H1 (cell line): Measurements from ENCODE around the gene SRM. TPM values are rescaled to one million over a fixed set of nuclear protein-coding genes. Genes with fewer than 3 reads are reported as not detected.

Experiments used
- CTCF ChIA-PET: fragments of 300-600 bp; sonication (Branson Sonifier 250); formaldehyde crosslinking; loops from one replicate; lab custom pipeline; 2021; ENCODE audit not compliant: partially characterized antibody; lab: Charles Lee
- POLR2A ChIA-PET: fragments of 300-600 bp; sonication (Branson Sonifier 250); formaldehyde crosslinking; loops from one replicate; lab custom pipeline; 2021; ENCODE audit warnings: inconsistent platforms; ENCODE audit not compliant: partially characterized antibody; lab: Charles Lee
- DNase-seq, 2 experiments: peaks; one replicate each; pipeline versions ENCODE4 v3.0.0 to v3.0.0-alpha.2; 2010 to 2022; ENCODE audit warnings: low spot score in 2 of 2, low read depth in 1 of 2, mixed read lengths in 1 of 2
- FAIRE-seq: peaks from 2 replicates; lab custom pipeline; 2011; peaks lifted over from hg19 to GRCh38; lab: Jason Lieb, UNC
- H2AFZ ChIP-seq: 2 replicates; pipeline ENCODE4 v1.8.1; 2012; ENCODE audit warnings: low read length, inconsistent platforms
- H2AK5ac ChIP-seq: 2 replicates; pipeline ENCODE4 v1.6.1; 2013; ENCODE audit warnings: low read depth, low read length
- H2BK120ac ChIP-seq: replicated peaks from 2 replicates; pipeline ENCODE3; 2013; ENCODE audit warnings: low read depth, low read length, inconsistent platforms
- H2BK12ac ChIP-seq: 2 replicates; pipeline ENCODE4 v1.6.1; 2013; ENCODE audit warnings: low read depth, low read length
- H2BK15ac ChIP-seq: 2 replicates; pipeline ENCODE4 v1.6.1; 2013; ENCODE audit warnings: low read length
- H2BK20ac ChIP-seq: 2 replicates; pipeline ENCODE4 v1.6.1; 2013; ENCODE audit warnings: low read length
- H2BK5ac ChIP-seq: 2 replicates; pipeline ENCODE4 v1.6.1; 2013; ENCODE audit warnings: low read depth, low read length
- H3K14ac ChIP-seq: 2 replicates; pipeline ENCODE4 v1.6.1; 2013; ENCODE audit warnings: inconsistent platforms; ENCODE audit not compliant: insufficient read length
- H3K18ac ChIP-seq: 2 replicates; pipeline ENCODE4 v1.6.1; 2013; ENCODE audit warnings: low read length; ENCODE audit errors: extremely low read depth
- H3K23ac ChIP-seq: 2 replicates; pipeline ENCODE4 v1.6.1; 2013; ENCODE audit warnings: inconsistent platforms; ENCODE audit not compliant: insufficient read length
- H3K23me2 ChIP-seq: 2 replicates; pipeline ENCODE4 v1.6.1; 2013; ENCODE audit warnings: low read depth, low read length
- H3K27ac ChIP-seq: 2 replicates; pipeline ENCODE4 v1.6.1; 2011; ENCODE audit warnings: low read depth, low read length, inconsistent platforms
- H3K27me3 ChIP-seq, 4 experiments: replicated peaks in 1 of 4; 1 replicate in 1 of 4; 2 replicates in 3 of 4; pipeline versions ENCODE4 v1.6.1 to v1.8.1; 2011 to 2013; ENCODE audit warnings: low read length in 3 of 4, mild to moderate bottlenecking in 3 of 4, inconsistent platforms in 2 of 4, mixed read lengths in 2 of 4, moderate library complexity in 1 of 4; ENCODE audit not compliant: control insufficient read depth in 3 of 4, insufficient read depth in 3 of 4; ENCODE audit errors: extremely low read depth in 1 of 4
- H3K36me3 ChIP-seq, 4 experiments: 2 replicates each; pipeline versions ENCODE4 v1.6.1 to v1.8.1; 2011 to 2013; ENCODE audit warnings: mild to moderate bottlenecking in 4 of 4, low read length in 3 of 4, moderate library complexity in 2 of 4, control low read depth in 1 of 4, inconsistent platforms in 1 of 4; ENCODE audit not compliant: insufficient read depth in 4 of 4, control insufficient read depth in 2 of 4
- H3K4ac ChIP-seq: replicated peaks from 2 replicates; pipeline ENCODE3; 2013; ENCODE audit warnings: low read length, low read depth, mixed read lengths, inconsistent platforms; ENCODE audit not compliant: insufficient read length
- H3K4me1 ChIP-seq, 4 experiments: replicated peaks in 1 of 4; 1 replicate in 1 of 4; 2 replicates in 3 of 4; pipeline versions ENCODE4 v1.6.1 to v1.8.1; 2011 to 2013; ENCODE audit warnings: low read length in 3 of 4, inconsistent platforms in 2 of 4, mixed read lengths in 1 of 4; ENCODE audit not compliant: insufficient read depth in 4 of 4, control insufficient read depth in 3 of 4
- H3K4me2 ChIP-seq, 2 experiments: 2 replicates each; pipeline versions ENCODE4 v1.6.1 to v1.8.1; 2011 to 2013; ENCODE audit warnings: low read depth in 2 of 2, low read length in 2 of 2, control low read depth in 1 of 2, inconsistent platforms in 1 of 2, mild to moderate bottlenecking in 1 of 2; ENCODE audit not compliant: insufficient read depth in 1 of 2
- H3K4me3 ChIP-seq, 4 experiments: fragments of 200-600, 300-600 bp in 1 of 4; sonication (generic), shearing (Covaris generic), sonication (Bioruptor Twin) in 1 of 4; 2 replicates each; pipeline versions ENCODE4 v1.5.1 to v1.8.1; 2011 to 2016; ENCODE audit warnings: low read length in 4 of 4, low read depth in 3 of 4, control low read depth in 2 of 4, inconsistent platforms in 2 of 4, mild to moderate bottlenecking in 2 of 4, mixed read lengths in 1 of 4, moderate library complexity in 1 of 4; ENCODE audit not compliant: insufficient read depth in 2 of 4; ENCODE audit errors: extremely low read depth in 1 of 4
- H3K56ac ChIP-seq: replicated peaks from 2 replicates; pipeline ENCODE3; 2013; ENCODE audit warnings: low read depth, mild to moderate bottlenecking, mixed read lengths, low read length, inconsistent platforms; ENCODE audit not compliant: insufficient read length
- H3K79me1 ChIP-seq: 2 replicates; pipeline ENCODE4 v1.6.1; 2013; ENCODE audit warnings: low read depth, low read length, control low read depth
- H3K79me2 ChIP-seq, 2 experiments: 2 replicates each; pipeline versions ENCODE4 v1.6.1 to v1.8.1; 2012 to 2013; ENCODE audit warnings: low read length in 2 of 2, mild to moderate bottlenecking in 2 of 2, inconsistent platforms in 1 of 2; ENCODE audit not compliant: insufficient read depth in 2 of 2, control insufficient read depth in 1 of 2
- H3K9ac ChIP-seq, 4 experiments: replicated peaks in 1 of 4; 1 replicate in 1 of 4; 2 replicates in 3 of 4; pipeline versions ENCODE4 v1.6.1 to v1.8.1; 2011 to 2013; ENCODE audit warnings: low read depth in 3 of 4, low read length in 3 of 4, control low read depth in 2 of 4, mild to moderate bottlenecking in 2 of 4, moderate library complexity in 2 of 4, inconsistent platforms in 1 of 4; ENCODE audit errors: extremely low read depth in 1 of 4
- H3K9me3 ChIP-seq, 2 experiments: 2 replicates each; pipeline versions ENCODE4 v1.6.1 to v1.8.1; 2012 to 2013; ENCODE audit warnings: mild to moderate bottlenecking in 2 of 2, moderate library complexity in 2 of 2, control low read depth in 1 of 2, inconsistent platforms in 1 of 2, low read depth in 1 of 2, low read length in 1 of 2, mixed read lengths in 1 of 2; ENCODE audit not compliant: insufficient read depth in 2 of 2
- H4K20me1 ChIP-seq, 2 experiments: replicated peaks in 1 of 2; 2 replicates each; pipeline versions ENCODE3 to v1.8.1; 2011 to 2013; ENCODE audit warnings: inconsistent platforms in 2 of 2, low read length in 2 of 2, mild to moderate bottlenecking in 1 of 2; ENCODE audit not compliant: insufficient read depth in 2 of 2, control insufficient read depth in 1 of 2
- H4K5ac ChIP-seq: 2 replicates; pipeline ENCODE4 v1.6.1; 2013; ENCODE audit warnings: low read length, low read depth, mixed read lengths, inconsistent platforms; ENCODE audit not compliant: insufficient read length
- H4K8ac ChIP-seq: 2 replicates; pipeline ENCODE4 v1.8.0; 2013; ENCODE audit warnings: mild to moderate bottlenecking, moderate library complexity, low read length, inconsistent platforms; ENCODE audit not compliant: insufficient read depth; ENCODE audit errors: extremely low read depth
- H4K91ac ChIP-seq: replicated peaks from 2 replicates; pipeline ENCODE3; 2013; ENCODE audit warnings: low read length, mixed read lengths, inconsistent platforms; ENCODE audit not compliant: insufficient read length
- ATF3 ChIP-seq: IDR thresholded peaks from 2 replicates; pipeline ENCODE4 v1.6.1; 2011; ENCODE audit warnings: low read depth, mild to moderate bottlenecking, low read length; ENCODE audit not compliant: insufficient read depth
- BRCA1 ChIP-seq: IDR thresholded peaks from 2 replicates; pipeline ENCODE4 v1.6.1; 2012; ENCODE audit warnings: low read depth, low read length, improper control_type of control experiment
- CHD2 ChIP-seq: IDR thresholded peaks from 2 replicates; pipeline ENCODE4 v1.6.1; 2012; ENCODE audit warnings: low read length, improper control_type of control experiment
- EZH2 ChIP-seq: fragments of 200-600 bp; sonication (generic); IDR thresholded peaks from 2 replicates; pipeline ENCODE4 v1.7.1; 2012; ENCODE audit warnings: low read depth, mild to moderate bottlenecking, moderate library complexity, low read length, inconsistent platforms; ENCODE audit not compliant: severe bottlenecking
- GABPA ChIP-seq: IDR thresholded peaks from 2 replicates; pipeline ENCODE4 v1.6.1; 2011; ENCODE audit warnings: mild to moderate bottlenecking, low read length, moderate library complexity, borderline replicate concordance; ENCODE audit not compliant: insufficient read depth
- GTF2F1 ChIP-seq: IDR thresholded peaks from 2 replicates; pipeline ENCODE4 v1.6.1; 2012; ENCODE audit warnings: low read depth, low read length, improper control_type of control experiment, borderline replicate concordance
- KDM5A ChIP-seq: fragments of 200-600 bp; IDR thresholded peaks from 2 replicates; pipeline ENCODE4 v1.7.1; 2012; ENCODE audit warnings: mild to moderate bottlenecking, low read length, inconsistent platforms, mixed read lengths
- PHF8 ChIP-seq: fragments of 200-600 bp; sonication (generic); conservative IDR thresholded peaks from 2 replicates; pipeline ENCODE4 v1.7.1; 2012; ENCODE audit warnings: low read depth, mild to moderate bottlenecking, inconsistent platforms, low read length, moderate library complexity
- SIN3A ChIP-seq, 2 experiments: IDR thresholded peaks in 1 of 2; conservative IDR thresholded peaks in 1 of 2; 2 replicates each; pipeline ENCODE4 v1.6.1; 2011 to 2012; ENCODE audit warnings: low read length in 2 of 2, improper control_type of control experiment in 1 of 2, low read depth in 1 of 2, mild to moderate bottlenecking in 1 of 2
- SP2 ChIP-seq: IDR thresholded peaks from 2 replicates; pipeline ENCODE4 v1.6.1; 2012; ENCODE audit warnings: mild to moderate bottlenecking, low read length, inconsistent platforms
- SP4 ChIP-seq: IDR thresholded peaks from 2 replicates; pipeline ENCODE4 v1.6.1; 2012; ENCODE audit warnings: low read length, inconsistent platforms
- TEAD4 ChIP-seq: IDR thresholded peaks from 2 replicates; pipeline ENCODE4 v1.6.1; 2012; ENCODE audit warnings: low read depth, low read length, inconsistent platforms, mixed read lengths
- WGBS, 2 experiments: shearing (Covaris generic) in 1 of 2; methylation state at CpG; one replicate each; pipeline versions ENCODE4 v1.1.6 to v1.1.7; 2013 to 2015; ENCODE audit warnings: low lambda C conversion rate in 2 of 2, mixed read lengths in 2 of 2, inconsistent platforms in 1 of 2, low coverage in 1 of 2, missing lambda C conversion rate in 1 of 2; ENCODE audit not compliant: insufficient replicate concordance in 2 of 2, insufficient coverage in 1 of 2, insufficient read length in 1 of 2; ENCODE audit errors: extremely low coverage in 1 of 2, missing lambda C conversion rate in 1 of 2; 5-methylcytosine and 5-hydroxymethylcytosine counted together
- polyA plus RNA-seq, 7 experiments: library from polyadenylated mRNA; depleted of rRNA in 3 of 7; stranded (reverse) in 5 of 7; unstranded in 2 of 7; fragments of >200 nt in 5 of 7; fragments of 200-250 nt in 2 of 7; gene quantifications; 1 replicate in 5 of 7; 2 replicates in 1 of 7; 4 replicates in 1 of 7; pipeline versions ENCODE4 v1.2.1 to v1.2.3, GENCODE V29; 2011 to 2013; ENCODE audit warnings: missing spikeins in 2 of 7, mixed read lengths in 2 of 7
- total RNA-seq: library from RNA; stranded (reverse); fragmentation: NEBNext Ultra II Directional; extraction: Animal tissue kit (Norgen Biotek cat#: 25700); gene quantifications from 2 replicates; pipeline ENCODE4 v1.2.1, GENCODE V29; 2021

Gene SRM
- total and polyA plus RNA-seq, 2 of the 8 experiments (the other 6 are each of a cell fraction or from before 2014, with no cell fraction given): 110 to 208 TPM

- Histone ChIP-seq H4K20me1 (peaks cover 3 to 9% of the 10 kb centered on the region in 2 experiments), H2BK15ac (no peak overlapping the region), H3K18ac (no peak overlapping the region), H3K79me1 (peaks cover 8% of the 10 kb centered on the region), H3K27ac (no peak overlapping the region), H2BK20ac (no peak overlapping the region), H3K27me3 (no peaks in the 10 kb centered on the region), H2BK5ac (no peak overlapping the region), H3K56ac (no peak overlapping the region), H3K23me2 (peaks cover 16% of the 10 kb centered on the region), H4K91ac (no peak overlapping the region), H3K9ac (no peak overlapping the region), H3K4ac (no peak overlapping the region), H4K5ac (no peak overlapping the region), H4K8ac (no peak overlapping the region; the same call in 1 of the 2 replicates), H3K4me1 (peaks cover 0 to 18% (median 10%) of the 10 kb centered on the region in 4 experiments; a peak in 6 of 7 replicates), H3K14ac (no peak overlapping the region), H3K23ac (no peak overlapping the region), H2BK120ac (no peak overlapping the region), H3K4me2 (no peak overlapping the region), H3K9me3 (no peaks in the 10 kb centered on the region), H2BK12ac (no peak overlapping the region), H3K4me3 (no peak overlapping the region), H2AFZ (no peak overlapping the region), H2AK5ac (no peak overlapping the region), H3K36me3 (peaks cover 6 to 27% (median 14%) of the 10 kb centered on the region in 4 experiments; a peak in 7 of 8 replicates), H3K79me2 (peaks cover 0 to 16% of the 10 kb centered on the region in 2 experiments; a peak in 2 of 4 replicates)
- 95% methylated on average over 7 of the region's 7 CpGs; no CpG with 5 or more reads in 1 of the 2 experiments for WGBS, 2 experiments
- no peak for DNase-seq
- CTCF ChIA-PET: interaction anchor here (0.6 to 14.5 kb wide), 4 partner anchors 19 to 587 kb away, joined by 3 to 168 read pairs (median 3); no protein-coding TSS in a partner anchor
- POLR2A ChIA-PET: interaction anchor here (0.8 to 4.6 kb wide), 3 partner anchors 11 to 18 kb away, joined by 3 to 18 read pairs (median 9); no protein-coding TSS in a partner anchor
- FAIRE-seq: no peak
- TF ChIP-seq KDM5A (no peak), SP2 (no peak), BRCA1 (no peak), ATF3 (no peak), SIN3A (conservative IDR thresholded peaks at IDR 0.05 in 1 of 2, IDR thresholded peaks at IDR 0.05 in 1 of 2; ENCODE audit: low read depth in 1 of 2, low read length in 2 of 2) (no peak), EZH2 (no peak), TEAD4 (no peak), GTF2F1 (no peak), PHF8 (no peak), GABPA (no peak), SP4 (no peak), CHD2 (no peak)
Measured at GRCh38 chr1:11056504-11056903, 3.3 kb downstream of the SRM start.
